PC-9 (cell line): Measurements from ENCODE around the gene SIGLEC8. TPM values are rescaled to one million over a fixed set of nuclear protein-coding genes. Genes with fewer than 3 reads are reported as not detected.

ENCODE experiments used
- BruUV-seq: library from RNA; stranded (reverse); fragments of 400-500 nt; replicated peaks from 2 replicates; lab custom pipeline; 2021; lab: Mats Ljungman, UMichigan
- CTCF ChIA-PET: fragments of 300-600 bp; sonication (Branson Sonifier 250); formaldehyde crosslinking; loops from one replicate; lab custom pipeline; 2022; ENCODE audit warnings: antibody characterized with exemption; lab: Charles Lee
- POLR2A ChIA-PET: fragments of 300-600 bp; sonication (Branson Sonifier 250); formaldehyde crosslinking; loops from one replicate; lab custom pipeline; 2022; ENCODE audit warnings: antibody characterized with exemption; ENCODE audit not compliant: unreplicated experiment; lab: Charles Lee
- DNase-seq, 2 experiments: peaks; one replicate each; pipeline versions ENCODE4 v3.0.0 to v3.0.0-alpha.2; 2015 to 2022; ENCODE audit warnings: mixed read lengths in 1 of 2
- H2AFZ ChIP-seq: fragments of 200-600 bp; sonication (generic); 2 replicates; pipeline ENCODE4 v1.8.1; 2017; ENCODE audit warnings: antibody characterized with exemption
- H3F3A ChIP-seq: fragments of 200-600 bp; sonication (generic); 2 replicates; pipeline ENCODE4 v1.8.1; 2017; ENCODE audit warnings: antibody characterized with exemption, mild to moderate bottlenecking, low read depth; ENCODE audit not compliant: insufficient read depth
- H3K27ac ChIP-seq: fragments of 200-600 bp; sonication (generic); 2 replicates; pipeline ENCODE4 v1.6.1; 2016; ENCODE audit warnings: mixed run types
- H3K27me3 ChIP-seq: fragments of 200-600 bp; sonication (generic); 2 replicates; pipeline ENCODE4 v1.6.1; 2016; ENCODE audit warnings: low read depth, mixed run types; ENCODE audit not compliant: insufficient read depth
- H3K36me3 ChIP-seq: fragments of 200-600 bp; sonication (generic); 2 replicates; pipeline ENCODE4 v1.6.1; 2016; ENCODE audit warnings: low read depth, mixed run types
- H3K4me1 ChIP-seq: fragments of 200-600 bp; sonication (generic); replicated peaks from 2 replicates; pipeline ENCODE4 v1.6.1; 2016; ENCODE audit warnings: mixed run types; ENCODE audit not compliant: insufficient read depth
- H3K4me2 ChIP-seq: fragments of 200-600 bp; sonication (generic); 2 replicates; pipeline ENCODE4 v1.6.1; 2017; ENCODE audit warnings: mixed run types
- H3K4me3 ChIP-seq: fragments of 200-600 bp; sonication (generic); 2 replicates; pipeline ENCODE4 v1.6.1; 2016; ENCODE audit warnings: mixed run types
- H3K79me2 ChIP-seq: fragments of 200-600 bp; sonication (generic); 2 replicates; pipeline ENCODE4 v1.6.1; 2017; ENCODE audit warnings: low read depth, mixed run types
- H3K9me2 ChIP-seq: fragments of 200-600 bp; sonication (generic); 2 replicates; pipeline ENCODE4 v1.8.1; 2017; ENCODE audit warnings: mild to moderate bottlenecking; ENCODE audit not compliant: insufficient read depth
- H3K9me3 ChIP-seq: fragments of 200-600 bp; sonication (generic); 2 replicates; pipeline ENCODE4 v1.8.1; 2016; ENCODE audit warnings: low read depth; ENCODE audit not compliant: insufficient read depth
- H4K20me1 ChIP-seq: fragments of 200-600 bp; sonication (generic); 2 replicates; pipeline ENCODE4 v1.8.1; 2017; ENCODE audit not compliant: insufficient read depth
- EZH2 ChIP-seq: fragments of 200-600 bp; sonication (generic); IDR thresholded peaks from 2 replicates; pipeline ENCODE4 v1.8.0; 2017; ENCODE audit warnings: antibody characterized with exemption, low read depth
- intact Hi-C: fragments of 100-400 bp; cut with micrococcal nuclease; formaldehyde crosslinking; loops from one replicate; pipeline ENCODE4 v1.10.0; 2022; ENCODE audit not compliant: unreplicated experiment
- total RNA-seq: library from RNA; stranded (reverse); gene quantifications from 2 replicates; pipeline ENCODE4 v1.2.3, GENCODE V29; 2021
- TF ChIP-seq, protein P1 (sequence below): fragments of 200-600 bp; sonication (generic); conservative IDR thresholded peaks from 2 replicates; pipeline ENCODE4 v1.6.1; 2017; ENCODE audit warnings: mixed run types, antibody characterized with exemption, mild to moderate bottlenecking, moderate library complexity

SIGLEC8 gene
- total RNA-seq, 1 experiment from 2014 or later, result not detected

DNA sequence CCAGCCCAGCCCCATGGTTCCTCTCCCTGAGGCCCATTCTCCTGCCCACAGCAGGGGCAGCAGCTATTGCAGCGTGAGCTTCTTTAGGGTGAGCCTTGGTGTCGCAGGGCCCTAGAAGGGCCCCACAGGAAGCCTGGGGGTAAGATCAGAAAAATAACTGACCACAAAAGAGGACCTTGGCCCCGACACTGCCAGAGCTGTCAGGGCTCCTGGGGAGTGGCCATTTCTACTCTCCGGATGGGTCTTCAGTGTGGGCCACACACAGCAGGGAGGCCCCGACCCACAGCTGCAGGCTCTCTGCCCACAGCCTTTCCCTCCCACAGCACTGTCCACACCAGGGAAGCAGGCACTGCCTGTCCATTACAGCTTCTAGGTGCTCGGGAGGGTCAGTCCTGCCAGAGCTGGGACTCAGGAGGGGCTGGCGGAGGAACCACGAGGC lies 3.5 kb upstream of the SIGLEC8 start:
- H3K36me3 ChIP-seq, result no peaks in the 10 kb centered on the region
- H3F3A ChIP-seq, result no peaks in the 10 kb centered on the region
- no peak overlapping the region for H2AFZ ChIP-seq
- no peaks in the 10 kb centered on the region for H3K79me2 ChIP-seq
- no peak for DNase-seq
- no TSS peak for BruUV-seq
- H3K4me3 ChIP-seq, result no peak overlapping the region
- no peak overlapping the region for H3K4me2 ChIP-seq
- no peaks in the 10 kb centered on the region for H4K20me1 ChIP-seq
- no peak overlapping the region for H3K27ac ChIP-seq
- ChIA-PET POLR2A (no interaction called here), CTCF (no interaction called here)
- intact Hi-C loops, result no loop called here
- H3K27me3 ChIP-seq, result peaks cover 86% of the 10 kb centered on the region
- H3K9me2 ChIP-seq, result no peaks in the 10 kb centered on the region
- H3K9me3 ChIP-seq, result no peaks in the 10 kb centered on the region
- TF ChIP-seq, protein P1, sequence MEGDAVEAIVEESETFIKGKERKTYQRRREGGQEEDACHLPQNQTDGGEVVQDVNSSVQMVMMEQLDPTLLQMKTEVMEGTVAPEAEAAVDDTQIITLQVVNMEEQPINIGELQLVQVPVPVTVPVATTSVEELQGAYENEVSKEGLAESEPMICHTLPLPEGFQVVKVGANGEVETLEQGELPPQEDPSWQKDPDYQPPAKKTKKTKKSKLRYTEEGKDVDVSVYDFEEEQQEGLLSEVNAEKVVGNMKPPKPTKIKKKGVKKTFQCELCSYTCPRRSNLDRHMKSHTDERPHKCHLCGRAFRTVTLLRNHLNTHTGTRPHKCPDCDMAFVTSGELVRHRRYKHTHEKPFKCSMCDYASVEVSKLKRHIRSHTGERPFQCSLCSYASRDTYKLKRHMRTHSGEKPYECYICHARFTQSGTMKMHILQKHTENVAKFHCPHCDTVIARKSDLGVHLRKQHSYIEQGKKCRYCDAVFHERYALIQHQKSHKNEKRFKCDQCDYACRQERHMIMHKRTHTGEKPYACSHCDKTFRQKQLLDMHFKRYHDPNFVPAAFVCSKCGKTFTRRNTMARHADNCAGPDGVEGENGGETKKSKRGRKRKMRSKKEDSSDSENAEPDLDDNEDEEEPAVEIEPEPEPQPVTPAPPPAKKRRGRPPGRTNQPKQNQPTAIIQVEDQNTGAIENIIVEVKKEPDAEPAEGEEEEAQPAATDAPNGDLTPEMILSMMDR, result no peak
- TF ChIP-seq EZH2, result no peak
- H3K4me1 ChIP-seq, result no peaks in the 10 kb centered on the region

DNA sequence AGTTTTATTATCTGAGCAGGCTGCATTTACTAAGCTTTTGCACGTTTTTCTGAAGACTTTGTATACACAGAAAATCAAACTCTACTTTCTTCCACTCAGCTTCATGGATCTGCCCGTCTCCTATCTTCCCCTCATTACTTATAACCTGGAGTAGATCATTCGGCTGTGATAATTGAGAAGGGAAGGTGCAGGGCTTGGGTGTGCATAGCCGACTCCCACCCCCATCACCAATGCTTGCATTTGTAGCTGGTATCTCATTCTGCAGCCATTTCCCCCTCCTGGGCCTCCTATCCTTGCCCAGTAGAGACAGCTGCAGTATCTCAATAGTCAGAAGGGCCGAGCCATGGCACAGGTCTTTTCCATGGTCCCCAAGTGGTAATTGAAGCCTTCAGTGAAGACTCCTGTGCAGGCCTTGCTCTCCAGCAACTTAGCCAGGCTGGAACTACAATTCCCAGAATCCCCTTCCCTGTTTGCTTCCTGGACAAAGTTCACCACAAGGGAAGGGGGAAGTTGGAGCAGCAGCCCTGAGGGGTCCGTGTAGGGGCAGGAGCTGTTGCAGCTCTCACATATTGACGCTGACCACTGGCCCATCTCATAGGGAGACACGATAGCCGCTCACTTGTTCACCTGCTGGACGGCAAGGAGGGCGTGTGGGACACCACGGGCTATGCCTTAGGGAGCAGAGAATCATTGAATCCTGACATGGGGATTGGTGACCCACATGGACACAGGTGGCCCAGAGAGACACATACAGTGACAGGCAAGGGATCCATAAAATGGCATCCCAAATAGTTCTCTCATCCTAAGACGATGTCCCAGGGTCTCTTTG lies 2.1 kb upstream of the SIGLEC8 start:
- Histone ChIP-seq H3K9me2 (no peaks in the 10 kb centered on the region), H2AFZ (no peak overlapping the region), H3K27ac (no peak overlapping the region), H3K4me2 (peak overlapping the region; percentile 58), H3F3A (no peaks in the 10 kb centered on the region), H3K4me1 (no peaks in the 10 kb centered on the region), H3K79me2 (no peaks in the 10 kb centered on the region), H3K4me3 (peak overlapping the region; percentile 38; the same call in 1 of the 2 replicates), H3K27me3 (peaks cover 82% of the 10 kb centered on the region), H3K36me3 (no peaks in the 10 kb centered on the region), H3K9me3 (no peaks in the 10 kb centered on the region), H4K20me1 (no peaks in the 10 kb centered on the region)
- no TSS peak for BruUV-seq
- ChIA-PET CTCF (no interaction called here), POLR2A (no interaction called here)
- intact Hi-C loops, result no loop called here
- no peak for TF ChIP-seq EZH2
- TF ChIP-seq, protein P1, result no peak
- no peak for DNase-seq

DNA sequence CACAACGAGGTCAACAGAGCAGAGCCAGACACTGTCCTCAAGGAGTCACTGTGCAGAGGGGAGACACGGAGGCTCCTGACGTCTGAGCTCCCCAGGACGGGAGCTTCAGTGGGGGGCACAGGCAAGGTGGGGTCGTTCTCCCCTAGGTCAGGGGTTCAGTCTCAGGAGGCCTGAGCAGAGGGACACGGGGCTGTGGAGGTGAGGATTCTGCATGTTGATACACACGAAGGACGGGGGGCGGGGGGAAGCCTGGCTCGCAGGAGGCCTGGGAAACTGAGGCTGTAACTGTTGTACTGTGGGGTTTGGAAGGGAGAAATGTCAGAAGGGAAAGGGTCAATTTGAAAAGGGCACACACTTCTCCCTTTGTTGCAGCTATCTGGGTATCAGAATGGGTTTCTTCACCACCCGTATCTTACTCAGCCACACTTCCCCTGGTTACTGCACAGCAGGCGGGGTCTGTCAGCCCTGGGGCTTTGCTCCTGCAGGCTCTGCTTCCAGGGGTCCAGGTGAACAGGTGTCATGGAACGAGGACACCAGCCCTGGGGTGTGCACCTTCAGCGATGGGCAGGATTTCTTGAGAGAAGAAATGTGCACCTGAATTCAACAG lies 748 bp upstream of the SIGLEC8 start:
- no peak for TF ChIP-seq EZH2
- TF ChIP-seq, protein P1, result no peak
- BruUV-seq, result no TSS peak
- ChIA-PET CTCF (no interaction called here), POLR2A (no interaction called here)
- Histone ChIP-seq H4K20me1 (no peaks in the 10 kb centered on the region; the same call in 1 of the 2 replicates), H3K27ac (no peak overlapping the region), H3F3A (no peaks in the 10 kb centered on the region), H3K36me3 (no peaks in the 10 kb centered on the region), H3K27me3 (peaks cover 87% of the 10 kb centered on the region), H3K9me2 (no peaks in the 10 kb centered on the region), H3K4me3 (no peak overlapping the region), H3K4me1 (no peaks in the 10 kb centered on the region), H2AFZ (no peak overlapping the region), H3K9me3 (no peaks in the 10 kb centered on the region), H3K4me2 (no peak overlapping the region), H3K79me2 (no peaks in the 10 kb centered on the region)
- DNase-seq, result no peak
- intact Hi-C loops, result no loop called here
